ENCODE measurements around the gene HTR3C.
"Not testable (repeated sequence)": the region's sequence is repeated elsewhere in the genome, so short reads cannot be mapped to it uniquely, and the experiment has no call there.

HTR3C gene

DNA sequence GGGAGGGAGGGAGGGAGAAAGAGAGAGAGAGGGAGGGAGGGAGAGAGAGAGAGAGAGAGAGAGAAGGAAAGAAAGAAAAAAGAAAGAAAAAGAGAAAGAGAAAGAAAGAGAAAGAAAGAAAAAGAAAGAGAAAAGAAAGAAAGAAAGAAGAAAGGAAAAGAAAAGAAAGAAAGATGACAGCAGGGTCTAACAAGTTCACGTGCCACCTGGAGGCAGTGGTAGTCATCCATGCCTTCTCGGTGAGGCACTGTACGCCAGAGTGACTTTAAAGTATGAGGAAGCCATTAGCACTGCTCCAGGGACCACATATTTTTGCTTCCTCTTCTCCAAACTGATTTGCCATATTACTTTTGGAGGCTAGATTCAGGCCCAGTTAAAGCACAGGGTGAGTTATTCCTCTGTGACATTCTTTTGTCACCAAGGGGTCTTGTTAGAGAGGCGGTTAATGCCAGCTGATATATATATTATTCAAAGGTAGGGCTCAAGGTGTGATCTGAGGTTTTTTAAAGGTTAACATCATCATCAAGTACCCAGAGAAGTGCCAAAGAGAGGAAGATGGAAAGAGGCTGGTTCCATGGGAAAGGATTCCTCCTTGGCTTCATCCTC lies 21.6 kb upstream of the HTR3C start, which contains the start of gene HTR3D:
Gene HTR3D, plus strand, starts transcription at position 556 of the 606 bp plus-strand sequence. Its CDS starts 0 bp downstream, at position 556.
- no peak for DNase-seq (ENCODE audit: low spot score)

DNA sequence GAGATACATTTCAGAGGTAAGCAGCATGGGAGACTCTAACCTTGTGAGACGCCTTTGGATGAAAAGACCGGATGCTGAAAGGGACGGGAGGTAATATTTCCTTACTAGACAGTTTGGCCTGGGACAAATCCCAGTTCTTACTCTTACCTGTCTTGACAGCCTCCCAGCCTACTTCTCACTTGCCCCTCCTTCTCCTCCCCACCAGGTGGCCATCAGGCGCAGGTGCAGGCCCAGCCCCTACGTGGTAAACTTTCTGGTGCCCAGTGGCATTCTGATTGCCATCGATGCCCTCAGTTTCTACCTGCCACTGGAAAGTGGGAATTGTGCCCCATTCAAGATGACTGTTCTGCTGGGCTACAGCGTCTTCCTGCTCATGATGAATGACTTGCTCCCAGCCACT lies 15.0 kb upstream of the HTR3C start:
- no peak for DNase-seq (ENCODE audit: low spot score)

- DNase-seq (ENCODE audit: low spot score): not testable (repeated sequence)
These were observed 14.5 kb upstream of the HTR3C start for GRCh38 chr3:184038307-184038706.

- no peak for DNase-seq (ENCODE audit: low spot score)
These were observed 13.4 kb upstream of the HTR3C start for GRCh38 chr3:184039414-184039813.

- no peak for DNase-seq (ENCODE audit: low spot score)
These were observed 12.8 kb upstream of the HTR3C start for GRCh38 chr3:184040010-184040409.

DNA sequence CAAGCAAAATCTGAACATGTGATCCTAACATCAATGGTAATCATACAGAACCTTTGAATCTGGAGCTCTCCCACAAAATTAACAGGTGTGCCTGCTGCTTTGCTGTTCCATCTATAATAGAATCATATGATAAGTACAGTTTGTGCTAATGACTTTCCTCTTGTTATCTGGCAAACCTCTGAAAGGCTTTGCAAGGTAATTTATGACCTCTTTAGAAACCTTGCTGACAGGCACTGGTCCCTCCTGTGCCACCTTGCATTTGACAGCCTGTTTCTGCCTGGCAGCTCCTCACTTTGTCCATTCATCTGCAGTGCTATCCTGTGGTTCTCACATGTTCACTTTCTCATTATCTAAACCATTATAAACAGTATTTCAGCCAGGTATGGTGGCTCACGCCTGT lies 10.2 kb upstream of the HTR3C start:
- DNase-seq (ENCODE audit: low spot score): no peak

- no peak for DNase-seq (ENCODE audit: low spot score)
These were observed 6.9 kb upstream of the HTR3C start for GRCh38 chr3:184045995-184046394.

GRCh38 chr3:184050217-184050847 lies 2.5 kb upstream of the HTR3C start:
- no peak for DNase-seq (ENCODE audit: low spot score)

GRCh38 chr3:184058029-184058428 lies 5.2 kb downstream of the HTR3C start:
- no peak for DNase-seq (ENCODE audit: low spot score)

DNA sequence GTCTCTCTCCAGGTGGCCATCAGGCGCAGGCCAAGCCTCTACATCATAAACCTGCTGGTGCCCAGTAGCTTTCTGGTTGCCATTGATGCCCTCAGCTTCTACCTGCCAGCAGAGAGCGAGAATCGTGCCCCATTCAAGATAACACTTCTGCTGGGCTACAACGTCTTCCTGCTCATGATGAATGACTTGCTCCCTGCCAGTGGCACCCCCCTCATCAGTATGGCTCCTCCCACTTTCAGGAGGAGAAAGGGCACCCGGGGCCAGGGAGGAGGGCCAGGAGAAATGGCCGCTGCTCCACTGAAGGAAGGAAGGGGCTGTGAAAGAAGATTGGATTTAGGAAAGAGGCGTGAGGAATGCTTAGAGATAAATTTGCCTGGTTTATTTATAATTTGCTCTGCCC lies 6.6 kb downstream of the HTR3C start:
- no peak for DNase-seq (ENCODE audit: low spot score)

GRCh38 chr3:184062637-184063036 lies 9.8 kb downstream of the HTR3C start:
- no peak for DNase-seq (ENCODE audit: low spot score)

- no peak for DNase-seq (ENCODE audit: low spot score)
These were observed 13.4 kb downstream of the HTR3C start for GRCh38 chr3:184066211-184066610.

- no peak for DNase-seq (ENCODE audit: low spot score)
These were observed 14.8 kb downstream of the HTR3C start for GRCh38 chr3:184067573-184068055.

GRCh38 chr3:184068344-184068743 lies 15.5 kb downstream of the HTR3C start:
- no peak for DNase-seq (ENCODE audit: low spot score)

- not testable (repeated sequence) for DNase-seq (ENCODE audit: low spot score)
These were observed 18.3 kb downstream of the HTR3C start for GRCh38 chr3:184071142-184071541.

DNA sequence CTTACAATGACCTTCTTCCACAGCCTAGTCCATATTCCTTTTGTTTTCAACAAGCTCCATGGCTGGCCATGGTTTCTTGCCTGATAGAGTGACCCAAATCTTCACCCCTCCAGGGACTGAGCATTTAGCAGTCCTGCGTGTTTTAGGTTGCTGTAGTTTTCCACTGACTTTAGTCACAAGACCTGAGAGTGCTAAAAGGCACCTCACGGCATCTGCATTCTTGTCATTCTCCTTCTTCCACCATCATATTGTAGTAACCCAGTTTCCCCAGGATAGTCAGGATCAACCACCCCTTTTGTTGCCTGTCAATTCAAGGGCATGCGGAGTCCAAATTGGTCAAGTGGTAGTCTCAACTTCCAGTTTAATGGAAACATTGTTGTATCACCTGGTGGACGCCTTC lies 20.8 kb downstream of the HTR3C start:
- DNase-seq (ENCODE audit: low spot score): no peak

GRCh38 chr3:184075901-184076300 lies 23.1 kb downstream of the HTR3C start:
- no peak for DNase-seq (ENCODE audit: low spot score)

DNA sequence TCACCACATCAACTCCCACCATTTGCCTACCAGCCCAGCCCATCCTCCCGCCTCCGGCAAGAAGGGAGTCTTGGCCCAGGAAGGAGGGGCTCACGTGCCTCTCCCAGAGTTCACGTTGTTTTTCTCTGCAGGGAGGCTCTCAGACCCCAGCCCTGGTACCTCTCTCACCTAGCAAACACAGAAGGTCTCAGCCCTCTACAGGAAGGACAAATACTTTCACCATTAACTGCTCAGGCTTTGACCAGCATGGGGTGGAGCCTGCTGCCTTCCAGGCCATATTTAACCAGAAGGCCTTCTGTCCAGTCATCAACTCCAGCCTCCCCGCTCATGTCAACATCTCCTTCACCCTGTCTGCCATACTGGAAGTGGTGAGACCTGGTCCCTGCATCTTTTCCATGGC lies 25.0 kb downstream of the HTR3C start:
- DNase-seq (ENCODE audit: low spot score): no peak

DNA sequence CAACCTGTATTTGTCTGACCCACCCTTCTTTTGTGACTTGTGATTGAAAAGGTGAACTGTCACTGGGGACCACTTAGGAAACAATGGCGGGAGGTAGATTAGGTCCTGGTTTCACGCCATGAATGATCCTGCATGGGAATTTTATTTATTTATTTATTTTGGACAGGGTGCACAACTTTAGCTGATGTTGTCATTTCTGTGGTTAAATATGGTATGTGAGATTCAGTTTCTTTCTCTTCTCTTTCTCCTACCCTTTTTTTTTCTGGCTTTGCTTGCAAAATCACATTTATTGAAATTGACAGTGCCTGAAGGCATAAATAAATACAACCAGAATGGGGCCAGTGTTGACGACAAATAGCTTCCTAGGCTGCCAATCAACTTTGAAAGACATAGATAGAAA lies 26.0 kb downstream of the HTR3C start:
- DNase-seq (ENCODE audit: low spot score): no peak

GRCh38 chr3:184081116-184081830 lies 28.4 kb downstream of the HTR3C start:
- DNase-seq (ENCODE audit: low spot score): no peak

DNA sequence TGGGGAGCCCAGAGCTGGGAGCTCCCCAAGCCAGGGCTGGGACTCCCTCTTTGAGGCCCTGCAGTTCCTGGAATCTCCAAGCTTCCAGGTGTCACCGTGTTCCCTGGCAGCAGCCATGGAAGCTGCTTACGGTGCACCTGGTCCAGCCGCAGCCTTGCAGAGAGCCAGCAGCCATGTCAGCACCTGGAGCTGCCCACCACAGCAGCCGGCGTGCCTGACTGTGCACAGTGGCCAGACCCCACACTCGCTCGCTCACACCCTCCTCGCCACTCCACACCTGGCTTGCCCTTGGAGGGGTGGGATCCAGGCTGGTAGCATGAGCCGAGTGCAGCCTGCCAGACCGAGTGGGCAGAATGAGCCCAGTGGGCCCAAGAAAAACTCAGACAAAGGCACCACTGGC lies 29.2 kb downstream of the HTR3C start:
- no peak for DNase-seq (ENCODE audit: low spot score)

GRCh38 chr3:184082465-184082864 lies 29.6 kb downstream of the HTR3C start:
- DNase-seq (ENCODE audit: low spot score): no peak

DNA sequence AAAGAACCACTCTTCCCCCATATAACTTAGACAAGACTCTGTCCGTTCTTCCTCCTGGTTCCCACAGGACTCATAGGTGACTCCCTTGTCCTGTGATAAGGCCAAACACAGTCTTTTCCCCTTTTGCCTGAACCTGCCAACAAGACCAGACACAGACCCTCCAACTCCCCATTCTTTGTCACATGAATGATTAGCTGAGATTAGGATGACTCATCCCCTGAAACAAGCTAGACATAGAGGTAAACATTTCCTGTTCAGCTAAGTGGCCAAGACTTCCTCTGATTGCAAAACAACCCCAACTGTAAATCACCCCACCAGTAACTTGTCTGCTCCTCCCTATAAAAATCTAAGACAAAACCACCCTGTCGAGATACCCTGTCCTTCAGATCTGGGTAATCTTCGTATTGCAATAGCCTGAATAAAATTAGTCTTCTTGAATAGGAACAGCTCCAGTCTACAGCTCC lies 32.6 kb downstream of the HTR3C start:
- peak; percentile 9 for DNase-seq (ENCODE audit: low spot score)

All from LoVo (cell line).